ENCODE measurements around the gene MFGE8.

The MFGE8 gene

GRCh38 chr15:88920186-88920891 is 7.2 kb upstream of the MFGE8 start:
- Histone ChIP-seq H3K4me3 (replicated peaks; ENCODE audit: low read depth, low read length) (no peak overlapping the region), H3K36me3 (ENCODE audit: control insufficient read depth, insufficient read depth, low read length) (no peaks in the 10 kb centered on the region), H3K27me3 (replicated peaks; ENCODE audit: control insufficient read depth, insufficient read depth, low read length) (no peaks in the 10 kb centered on the region)
- no peak for TF ChIP-seq CTCF (IDR thresholded peaks at IDR 0.05; ENCODE audit: insufficient read depth, low read length, poor library complexity, severe bottlenecking)
- DNase-seq (ENCODE audit: extremely low read depth, insufficient read length) = no peak

- DNase-seq (ENCODE audit: extremely low read depth, insufficient read length) = no peak
- Histone ChIP-seq H3K36me3 (ENCODE audit: control insufficient read depth, insufficient read depth, low read length) (no peaks in the 10 kb centered on the region), H3K27me3 (replicated peaks; ENCODE audit: control insufficient read depth, insufficient read depth, low read length) (no peaks in the 10 kb centered on the region), H3K4me3 (replicated peaks; ENCODE audit: low read depth, low read length) (no peak overlapping the region)
- TF ChIP-seq CTCF (IDR thresholded peaks at IDR 0.05; ENCODE audit: insufficient read depth, low read length, poor library complexity, severe bottlenecking) = no peak
Measured at GRCh38 chr15:88918738-88919137, 5.6 kb upstream of the MFGE8 start.

GRCh38 chr15:88917760-88918159 is 4.6 kb upstream of the MFGE8 start:
- DNase-seq (ENCODE audit: extremely low read depth, insufficient read length) = no peak
- no peak for TF ChIP-seq CTCF (IDR thresholded peaks at IDR 0.05; ENCODE audit: insufficient read depth, low read length, poor library complexity, severe bottlenecking)
- Histone ChIP-seq H3K36me3 (ENCODE audit: control insufficient read depth, insufficient read depth, low read length) (no peaks in the 10 kb centered on the region), H3K27me3 (replicated peaks; ENCODE audit: control insufficient read depth, insufficient read depth, low read length) (no peaks in the 10 kb centered on the region), H3K4me3 (replicated peaks; ENCODE audit: low read depth, low read length) (no peak overlapping the region)

DNA sequence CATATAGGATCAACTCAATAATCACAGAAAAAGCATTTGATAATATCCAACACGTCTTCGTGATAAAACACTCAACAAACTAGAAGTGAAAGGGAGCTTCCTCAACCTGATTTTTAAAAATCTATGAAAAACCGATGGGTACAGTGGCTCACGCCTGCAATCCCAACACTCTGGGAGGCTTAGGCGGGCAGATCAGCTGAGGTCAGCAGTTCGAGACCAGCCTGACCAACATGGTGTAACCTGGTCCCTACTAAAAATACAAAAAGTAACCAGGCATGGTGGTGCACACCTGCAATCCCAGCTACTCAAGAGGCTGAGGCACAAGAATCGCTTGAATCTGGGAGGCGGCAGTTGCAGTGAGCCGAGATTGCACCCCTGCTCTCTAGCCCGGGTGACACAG is 2.2 kb upstream of the MFGE8 start:
- Histone ChIP-seq H3K27me3 (replicated peaks; ENCODE audit: control insufficient read depth, insufficient read depth, low read length) (no peaks in the 10 kb centered on the region; the same call in 1 of the 2 replicates), H3K36me3 (ENCODE audit: control insufficient read depth, insufficient read depth, low read length) (no peaks in the 10 kb centered on the region), H3K4me3 (replicated peaks; ENCODE audit: low read depth, low read length) (no peak overlapping the region)
- TF ChIP-seq CTCF (IDR thresholded peaks at IDR 0.05; ENCODE audit: insufficient read depth, low read length, poor library complexity, severe bottlenecking) = no peak
- DNase-seq (ENCODE audit: extremely low read depth, insufficient read length) = no peak

DNA sequence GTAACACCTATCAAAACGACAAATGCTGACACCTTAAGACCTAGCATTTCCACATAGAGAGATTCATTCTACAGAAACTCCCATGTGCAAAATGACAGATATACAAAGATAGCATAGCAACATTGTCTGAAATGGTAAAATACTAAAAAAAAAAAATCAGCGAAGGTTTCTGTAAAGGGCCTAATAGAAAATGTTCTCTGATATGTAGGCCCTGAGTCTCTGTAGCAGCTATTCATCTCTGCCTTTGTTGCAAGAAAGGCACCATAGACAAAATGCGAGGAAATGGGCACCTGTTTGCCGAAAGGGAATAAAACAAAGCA is 631 bp upstream of the MFGE8 start:
- no peak for TF ChIP-seq CTCF (IDR thresholded peaks at IDR 0.05; ENCODE audit: insufficient read depth, low read length, poor library complexity, severe bottlenecking)
- Histone ChIP-seq H3K4me3 (replicated peaks; ENCODE audit: low read depth, low read length) (no peak overlapping the region), H3K36me3 (ENCODE audit: control insufficient read depth, insufficient read depth, low read length) (no peaks in the 10 kb centered on the region), H3K27me3 (replicated peaks; ENCODE audit: control insufficient read depth, insufficient read depth, low read length) (no peaks in the 10 kb centered on the region; the same call in 1 of the 2 replicates)
- no peak for DNase-seq (ENCODE audit: extremely low read depth, insufficient read length)

DNA sequence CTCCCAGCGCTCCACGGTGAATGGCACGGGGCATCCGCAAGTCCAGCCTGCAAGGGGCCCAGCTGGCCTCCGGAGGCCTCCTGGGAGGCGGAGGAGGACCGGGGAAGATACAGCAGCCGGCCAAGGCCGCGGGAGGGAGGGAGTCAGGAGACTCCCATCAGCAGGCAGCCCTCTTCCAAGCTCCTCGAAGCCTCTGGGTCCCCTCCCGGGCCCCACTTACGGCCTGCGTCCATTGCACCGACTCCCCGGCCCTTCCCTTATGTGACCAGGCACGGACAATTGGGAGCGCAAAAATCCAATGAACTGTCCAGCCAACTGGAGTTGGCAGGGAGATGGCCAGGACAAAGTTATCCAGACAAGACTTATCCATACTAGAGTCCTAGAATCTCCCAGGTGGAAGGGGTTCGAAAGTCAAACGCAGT is 668 bp downstream of the MFGE8 start:
- peak overlapping the region; percentile 61 for H3K4me3 ChIP-seq (replicated peaks; ENCODE audit: low read depth, low read length)
- no peaks in the 10 kb centered on the region for H3K36me3 ChIP-seq (ENCODE audit: control insufficient read depth, insufficient read depth, low read length)
- TF ChIP-seq CTCF (IDR thresholded peaks at IDR 0.05; ENCODE audit: insufficient read depth, low read length, poor library complexity, severe bottlenecking) = no peak
- no peaks in the 10 kb centered on the region; the same call in 1 of the 2 replicates for H3K27me3 ChIP-seq (replicated peaks; ENCODE audit: control insufficient read depth, insufficient read depth, low read length)
- DNase-seq (ENCODE audit: extremely low read depth, insufficient read length) = no peak

All from GM06990 (cell line).